MM.1S (cell line): ENCODE data around the gene ODF2.

Source experiments
- DNase-seq: peaks from one replicate; pipeline ENCODE4 v3.0.0-alpha.2; 2015
- H2AFZ ChIP-seq: fragments of 300-600 bp; sonication (generic); 2 replicates; pipeline ENCODE4 v1.6.0; 2016; ENCODE audit warnings: antibody characterized with exemption, low read length
- H3F3A ChIP-seq: fragments of 300-600 bp; sonication (generic); 2 replicates; pipeline ENCODE4 v1.6.1; 2016; ENCODE audit warnings: mild to moderate bottlenecking, antibody characterized with exemption, low read length, moderate library complexity, mixed read lengths; ENCODE audit not compliant: insufficient read depth
- H3K27ac ChIP-seq: fragments of 300-600 bp; sonication (generic); 2 replicates; pipeline ENCODE4 v1.5.1; 2016; ENCODE audit warnings: mild to moderate bottlenecking, low read length
- H3K27me3 ChIP-seq: fragments of 300-600 bp; sonication (generic); replicated peaks from 2 replicates; pipeline ENCODE4 v1.6.0; 2016; ENCODE audit warnings: low read length; ENCODE audit not compliant: insufficient read depth
- H3K36me3 ChIP-seq: fragments of 300-600 bp; sonication (generic); replicated peaks from 2 replicates; pipeline ENCODE4 v1.6.1; 2016; ENCODE audit warnings: mild to moderate bottlenecking, low read length, mixed read lengths; ENCODE audit not compliant: insufficient read depth
- H3K4me1 ChIP-seq: fragments of 300-600 bp; sonication (generic); 2 replicates; pipeline ENCODE4 v1.6.1; 2016; ENCODE audit warnings: low read length, mixed read lengths
- H3K4me2 ChIP-seq: fragments of 300-600 bp; sonication (generic); 2 replicates; pipeline ENCODE4 v1.6.0; 2016; ENCODE audit warnings: low read depth, low read length
- H3K4me3 ChIP-seq: fragments of 300-600 bp; sonication (generic); 2 replicates; pipeline ENCODE4 v1.5.1; 2016; ENCODE audit warnings: low read length, mixed read lengths
- H3K79me2 ChIP-seq: fragments of 300-600 bp; sonication (generic); 2 replicates; pipeline ENCODE4 v1.6.1; 2016; ENCODE audit warnings: mixed run types, low read length, mixed read lengths
- H3K9ac ChIP-seq: fragments of 300-600 bp; sonication (generic); 2 replicates; pipeline ENCODE4 v1.6.1; 2016; ENCODE audit warnings: low read length, mixed read lengths
- H3K9me2 ChIP-seq: fragments of 300-600 bp; sonication (generic); replicated peaks from 2 replicates; pipeline ENCODE4 v1.6.1; 2016; ENCODE audit warnings: mild to moderate bottlenecking, low read length, mixed read lengths; ENCODE audit not compliant: insufficient read depth
- H3K9me3 ChIP-seq: fragments of 300-600 bp; sonication (generic); replicated peaks from 2 replicates; pipeline ENCODE4 v1.6.1; 2016; ENCODE audit warnings: mild to moderate bottlenecking, low read length, mixed read lengths; ENCODE audit not compliant: insufficient read depth
- H4K20me1 ChIP-seq: fragments of 300-600 bp; sonication (generic); 2 replicates; pipeline ENCODE4 v1.6.1; 2016; ENCODE audit warnings: mild to moderate bottlenecking, low read length, moderate library complexity, mixed read lengths; ENCODE audit not compliant: insufficient read depth
- CTCF ChIP-seq: fragments of 300-600 bp; sonication (generic); IDR thresholded peaks from 2 replicates; pipeline ENCODE4 v1.5.1; 2016; ENCODE audit warnings: antibody characterized with exemption, low read length, mixed read lengths
- EZH2 ChIP-seq: fragments of 300-600 bp; sonication (generic); optimal IDR thresholded peaks from 2 replicates; pipeline ENCODE3; 2017; ENCODE audit warnings: low read depth, mild to moderate bottlenecking, antibody characterized with exemption, low read length, mixed read lengths
- EZH2phosphoT487 ChIP-seq: fragments of 300-600 bp; sonication (generic); IDR thresholded peaks from 2 replicates; pipeline ENCODE4 v1.6.1; 2018; ENCODE audit warnings: antibody characterized with exemption, low read length

Gene ODF2

DNA sequence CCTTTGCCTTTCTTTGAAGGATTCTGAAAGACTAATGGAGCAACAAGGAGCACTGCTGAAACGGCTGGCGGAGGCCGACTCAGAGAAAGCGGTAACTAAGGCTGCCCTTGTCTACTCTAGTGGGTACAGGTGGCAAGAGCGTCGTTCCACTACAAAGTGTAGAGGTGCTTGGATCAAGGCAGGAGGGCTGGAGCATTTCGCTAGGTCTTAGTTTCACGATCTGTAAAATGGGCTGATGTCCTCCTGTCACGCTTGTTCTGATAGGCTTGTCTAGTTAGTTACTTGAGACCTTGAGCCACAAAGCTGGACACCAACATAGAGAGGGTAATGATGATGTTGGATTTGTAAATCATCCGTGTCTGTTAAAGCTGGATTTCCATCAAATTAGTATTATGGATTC lies 25.8 kb downstream of the ODF2 start:
- H3K79me2 ChIP-seq = no peaks in the 10 kb centered on the region
- no peaks in the 10 kb centered on the region for H3K36me3 ChIP-seq
- H3K27me3 ChIP-seq = no peaks in the 10 kb centered on the region
- no peak for DNase-seq
- H2AFZ ChIP-seq = no peak overlapping the region
- no peaks in the 10 kb centered on the region for H4K20me1 ChIP-seq
- H3K4me2 ChIP-seq = no peak overlapping the region
- H3K4me3 ChIP-seq = no peak overlapping the region
- no peaks in the 10 kb centered on the region for H3F3A ChIP-seq
- no peak overlapping the region for H3K9ac ChIP-seq
- TF ChIP-seq CTCF (no peak), EZH2 (no peak)
- no peak overlapping the region for H3K27ac ChIP-seq
- no peaks in the 10 kb centered on the region for H3K9me2 ChIP-seq
- no peaks in the 10 kb centered on the region for H3K9me3 ChIP-seq
- H3K4me1 ChIP-seq = no peaks in the 10 kb centered on the region

GRCh38 chr9:128482186-128482585 lies 26.4 kb downstream of the ODF2 start:
- H3K9me3 ChIP-seq = no peaks in the 10 kb centered on the region
- H3K9me2 ChIP-seq = no peaks in the 10 kb centered on the region
- TF ChIP-seq EZH2 (no peak), EZH2phosphoT487 (no peak), CTCF (no peak)
- no peaks in the 10 kb centered on the region for H3K36me3 ChIP-seq
- H3K4me1 ChIP-seq = no peaks in the 10 kb centered on the region
- no peaks in the 10 kb centered on the region for H3K79me2 ChIP-seq
- no peak for DNase-seq
- H4K20me1 ChIP-seq = no peaks in the 10 kb centered on the region
- no peaks in the 10 kb centered on the region for H3F3A ChIP-seq
- no peaks in the 10 kb centered on the region for H3K27me3 ChIP-seq
- H3K4me3 ChIP-seq = no peak overlapping the region
- H3K4me2 ChIP-seq = no peak overlapping the region
- no peak overlapping the region for H3K9ac ChIP-seq
- no peak overlapping the region for H3K27ac ChIP-seq
- H2AFZ ChIP-seq = no peak overlapping the region

DNA sequence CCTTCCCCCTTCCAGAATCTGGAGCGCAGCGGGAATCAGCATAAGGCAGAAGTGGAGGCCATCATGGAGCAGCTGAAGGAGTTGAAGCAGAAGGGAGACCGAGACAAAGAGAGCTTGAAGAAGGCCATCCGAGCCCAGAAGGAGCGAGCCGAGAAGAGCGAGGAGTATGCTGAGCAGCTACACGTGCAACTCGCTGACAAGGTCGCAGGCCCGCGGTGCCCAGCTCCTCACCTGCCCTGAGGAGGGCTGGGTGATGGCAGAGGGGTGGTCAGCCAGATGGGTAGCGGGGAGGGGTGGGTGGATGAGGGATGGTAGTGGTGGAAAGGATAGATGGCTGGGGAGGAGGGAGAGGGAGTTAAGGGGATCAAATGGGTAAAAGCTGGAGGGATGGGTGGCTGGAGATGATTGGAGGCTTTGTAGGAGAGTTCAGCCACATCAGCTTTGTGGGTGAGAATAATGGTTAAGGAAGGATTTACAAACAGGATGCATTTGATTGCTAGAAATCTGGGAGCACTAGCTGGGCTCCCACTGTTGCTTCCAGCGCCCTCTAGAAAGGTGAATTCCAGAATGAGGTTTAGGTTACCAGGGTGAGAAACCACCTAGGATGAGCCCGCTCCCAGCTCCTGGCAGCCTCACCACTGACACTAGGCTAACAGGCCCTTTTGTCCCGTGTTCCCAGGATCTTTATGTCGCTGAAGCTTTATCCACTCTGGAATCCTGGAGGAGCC lies 29.0 kb downstream of the ODF2 start:
- Histone ChIP-seq H3K4me1 (no peaks in the 10 kb centered on the region), H3K9me3 (no peaks in the 10 kb centered on the region), H3K36me3 (no peaks in the 10 kb centered on the region), H4K20me1 (no peaks in the 10 kb centered on the region), H2AFZ (no peak overlapping the region), H3K79me2 (no peaks in the 10 kb centered on the region), H3K27ac (no peak overlapping the region), H3K9me2 (no peaks in the 10 kb centered on the region), H3K4me3 (no peak overlapping the region), H3K27me3 (no peaks in the 10 kb centered on the region), H3K4me2 (no peak overlapping the region), H3F3A (no peaks in the 10 kb centered on the region), H3K9ac (no peak overlapping the region)
- DNase-seq = no peak
- no peak for TF ChIP-seq EZH2phosphoT487
- TF ChIP-seq EZH2 = no peak
- TF ChIP-seq CTCF = no peak
